SIG-M5 treated with dmso at 0.1 percent for 504 hours (cell line): ENCODE measurements around the gene RBMXL3.

ENCODE experiments used
- DNase-seq: peaks from one replicate; lab custom pipeline; 2025; ENCODE audit not compliant: unreplicated experiment; lab: John Stamatoyannopoulos, UW

RBMXL3 gene

DNA sequence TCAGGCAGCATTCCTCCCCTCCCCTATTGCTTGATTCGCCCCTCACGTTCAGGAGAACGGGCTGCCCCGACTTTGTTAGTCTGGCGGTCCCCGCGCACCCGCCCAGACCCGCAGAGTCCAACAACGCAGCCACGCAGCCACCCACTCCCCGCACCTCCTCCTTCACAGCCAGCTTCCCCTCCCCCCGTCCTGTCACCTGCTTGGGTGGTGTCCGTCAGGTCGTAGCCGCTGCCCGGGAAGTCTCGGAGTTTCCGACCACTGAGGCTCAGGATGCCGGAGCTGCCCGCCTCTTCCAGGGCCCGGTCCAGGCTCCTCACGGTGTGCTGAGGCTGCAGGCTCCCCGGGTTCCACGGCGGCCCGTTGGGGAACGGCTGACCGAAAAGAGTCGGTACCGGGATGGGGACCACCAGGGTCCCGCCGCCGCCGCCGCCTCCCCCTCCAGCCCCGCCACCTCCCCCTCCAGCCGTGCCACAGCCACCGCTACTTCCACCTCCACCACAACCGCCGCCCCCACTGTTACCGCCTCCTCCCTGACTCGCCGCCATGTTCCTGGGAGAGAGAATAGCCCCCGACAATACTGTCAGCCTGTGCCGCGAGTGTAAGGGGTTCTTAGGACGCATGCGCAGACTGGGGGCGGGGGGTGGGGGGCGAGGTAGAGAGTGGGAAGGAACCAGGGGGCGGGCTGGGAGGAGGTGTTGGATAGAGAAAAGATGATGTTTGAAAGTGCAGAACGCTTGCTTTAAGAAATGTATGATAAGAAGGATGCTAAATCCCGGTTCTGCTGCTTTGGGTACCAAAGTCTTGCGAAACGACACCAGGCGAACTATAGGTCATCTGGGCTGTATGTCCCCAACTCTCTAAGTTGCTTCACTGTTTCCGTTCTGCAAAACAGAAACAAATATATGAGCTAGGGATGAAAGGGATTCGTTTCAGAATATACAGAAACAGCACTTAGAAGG lies 44.6 kb downstream of the RBMXL3 start, which contains the start of gene LRCH2:
Gene LRCH2, minus strand, starts transcription at position 600 of the 959 bp plus-strand sequence. Its CDS starts 55 bp downstream, at position 545.
- no peak for DNase-seq

DNA sequence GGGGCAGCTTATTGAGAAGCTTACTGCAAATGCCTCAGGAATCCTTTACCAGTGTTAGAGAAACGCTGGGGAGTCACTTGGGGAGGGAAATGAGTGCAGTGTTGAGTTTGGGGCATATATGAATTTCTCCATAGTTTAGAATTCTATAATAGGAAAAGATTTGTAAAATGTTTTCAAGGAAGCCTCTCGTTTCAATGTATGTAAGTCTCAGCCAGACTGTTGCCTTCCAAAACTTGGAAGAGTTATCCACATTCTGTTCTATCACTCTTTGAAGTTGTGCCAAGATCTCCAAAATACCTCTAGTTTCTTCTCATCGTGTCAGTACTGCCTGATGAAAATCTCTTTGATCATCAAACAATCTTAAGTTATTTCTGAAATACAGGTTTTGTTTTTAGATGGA lies 45.3 kb downstream of the RBMXL3 start:
- no peak for DNase-seq

DNA sequence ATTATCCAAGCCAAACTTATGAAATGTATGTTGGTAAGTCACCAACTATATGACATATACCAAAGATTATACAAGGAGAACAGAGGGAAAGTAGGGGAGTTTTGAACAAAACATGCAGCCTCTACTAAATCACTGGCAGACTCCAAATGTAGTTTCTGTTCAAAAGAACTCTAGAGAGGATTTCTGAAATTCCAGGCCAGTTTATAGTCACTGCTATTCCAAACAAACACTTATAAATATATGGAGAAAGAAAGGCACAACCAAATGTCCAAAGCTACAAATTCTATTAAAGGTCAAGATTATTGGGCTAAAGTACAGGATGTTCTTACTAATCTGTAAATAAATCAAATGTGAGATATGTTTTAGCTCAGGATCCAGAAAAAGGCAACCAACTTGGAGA lies 47.4 kb downstream of the RBMXL3 start:
- DNase-seq: no peak

DNA sequence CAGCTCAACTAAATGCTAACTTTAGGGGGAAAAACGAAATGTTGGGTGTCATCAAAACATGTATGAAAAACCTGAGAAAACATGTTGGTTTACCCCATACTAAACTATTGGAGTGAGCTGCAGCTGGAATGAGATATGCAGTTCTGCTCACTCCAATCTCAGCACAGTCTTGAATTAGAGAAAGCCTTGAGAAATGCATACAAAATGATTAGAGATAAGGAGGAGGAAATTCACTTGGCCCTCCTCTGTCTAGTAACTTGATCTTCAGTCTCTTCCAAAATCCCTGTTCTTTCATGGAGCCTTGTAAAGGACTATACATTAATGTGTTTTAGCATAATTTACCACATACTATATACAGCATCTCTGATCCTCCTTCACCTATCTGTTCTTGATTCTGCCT lies 47.8 kb downstream of the RBMXL3 start:
- no peak for DNase-seq
